ENCODE results near the gene MARCHF4.

GRCh38 chr2:216375286-216375685 lies 3.0 kb upstream of the MARCHF4 start:
- TF ChIP-seq CTCF (tag by site-specific recombination; IDR thresholded peaks at IDR 0.05) (no peak), ZNF747 (tag by site-specific recombination; IDR thresholded peaks at IDR 0.05) (no peak), ZEB2 (tag by site-specific recombination; IDR thresholded peaks at IDR 0.05) (no peak), ZNF473 (tag by site-specific recombination; IDR thresholded peaks at IDR 0.05) (no peak), ZNF423 (tag by site-specific recombination; IDR thresholded peaks at IDR 0.05) (no peak), PBX3 (CRISPR knock-in tag; IDR thresholded peaks at IDR 0.05) (no peak), ZBTB10 (tag by site-specific recombination; IDR thresholded peaks at IDR 0.05) (no peak), ZNF398 (tag by site-specific recombination; IDR thresholded peaks at IDR 0.05) (no peak), GFI1B (tag by site-specific recombination; IDR thresholded peaks at IDR 0.05) (no peak), ZNF513 (tag by site-specific recombination; IDR thresholded peaks at IDR 0.05) (no peak)
